ENCODE measurements around the gene PLIN5.

The PLIN5 gene

GRCh38 chr19:4516199-4516938 lies 18.7 kb downstream of the PLIN5 start:
- TF ChIP-seq CTCF (IDR thresholded peaks at IDR 0.05; ENCODE audit: low read depth, low read length): no peak
- H3K4me3 ChIP-seq (ENCODE audit: low read depth, low read length): no peak overlapping the region

- no peak overlapping the region for H3K4me3 ChIP-seq (ENCODE audit: low read depth, low read length)
- TF ChIP-seq CTCF (IDR thresholded peaks at IDR 0.05; ENCODE audit: low read depth, low read length): no peak
Observed at GRCh38 chr19:4515732-4516131, 19.3 kb downstream of the PLIN5 start.

GRCh38 chr19:4513248-4513647 lies 21.8 kb downstream of the PLIN5 start:
- TF ChIP-seq CTCF (IDR thresholded peaks at IDR 0.05; ENCODE audit: low read depth, low read length): no peak
- no peak overlapping the region for H3K4me3 ChIP-seq (ENCODE audit: low read depth, low read length)

GRCh38 chr19:4512070-4512469 lies 23.0 kb downstream of the PLIN5 start:
- no peak overlapping the region for H3K4me3 ChIP-seq (ENCODE audit: low read depth, low read length)
- TF ChIP-seq CTCF (IDR thresholded peaks at IDR 0.05; ENCODE audit: low read depth, low read length): no peak

- no peak for TF ChIP-seq CTCF (IDR thresholded peaks at IDR 0.05; ENCODE audit: low read depth, low read length)
- H3K4me3 ChIP-seq (ENCODE audit: low read depth, low read length): no peak overlapping the region
Observed at GRCh38 chr19:4511300-4512054, 23.5 kb downstream of the PLIN5 start.

- no peak overlapping the region for H3K4me3 ChIP-seq (ENCODE audit: low read depth, low read length)
- no peak for TF ChIP-seq CTCF (IDR thresholded peaks at IDR 0.05; ENCODE audit: low read depth, low read length)
Observed at GRCh38 chr19:4510435-4511255, 24.4 kb downstream of the PLIN5 start.
